Body of pancreas (tissue), 4 donors: Measurements from ENCODE around the gene ANKRD18A. TPM values are rescaled to one million over a fixed set of nuclear protein-coding genes. Genes with fewer than 3 reads are reported as not detected.

Experiments
- ATAC-seq: fragments of 150-250 bp; one replicate; pipeline ENCODE4 v1.9.1; 2016
- DNase-seq, 4 donors: peaks; one replicate each; pipeline ENCODE4 v3.0.0-alpha.2; 2019
- H3K27ac ChIP-seq, 4 donors: fragments of 200-600 bp; sonication (generic); 1 replicate in 3 of 4; 2 replicates in 1 of 4; pipeline versions ENCODE4 v1.5.1 to v1.6.1; 2016 to 2019; ENCODE audit warnings: mild to moderate bottlenecking in 1 of 4, mixed read lengths in 1 of 4, moderate library complexity in 1 of 4
- H3K27me3 ChIP-seq, 2 donors: fragments of 200-600 bp; sonication (generic); one replicate each; pipeline ENCODE4 v1.6.0; 2016; ENCODE audit warnings: mild to moderate bottlenecking in 1 of 2
- H3K36me3 ChIP-seq, 2 donors: fragments of 200-600 bp; sonication (generic); replicated peaks in 1 of 2; 2 replicates each; pipeline ENCODE4 v1.5.1; 2016; ENCODE audit warnings: low read depth in 2 of 2; ENCODE audit not compliant: insufficient read depth in 1 of 2
- H3K4me1 ChIP-seq: fragments of 200-600 bp; sonication (generic); one replicate; pipeline ENCODE4 v1.6.0; 2016
- H3K4me3 ChIP-seq, 2 donors: fragments of 200-600 bp; sonication (generic); 1 replicate in 1 of 2; 2 replicates in 1 of 2; pipeline ENCODE4 v1.5.1; 2016 to 2019
- H3K9me3 ChIP-seq, 3 donors: fragments of 200-600 bp; sonication (generic); 1 replicate in 2 of 3; 2 replicates in 1 of 3; pipeline ENCODE4 v1.5.1; 2016
- POLR2A ChIP-seq, 3 donors: fragments of 450-650 bp; IDR thresholded peaks; one replicate each; pipeline ENCODE4 v1.6.1; 2016; ENCODE audit warnings: antibody characterized with exemption in 3 of 3, mild to moderate bottlenecking in 2 of 3
- WGBS, 2 donors: methylation state at CpG; one replicate each; pipeline ENCODE4 v1.1.5; 2017; 5-methylcytosine and 5-hydroxymethylcytosine counted together
- intact Hi-C: fragments of 100-400 bp; cut with DNase I; formaldehyde crosslinking; loops from one replicate; pipeline ENCODE4 v1.15.1; 2023
- total RNA-seq, 2 donors: library from RNA; depleted of rRNA; stranded (reverse); fragments of >200 nt; gene quantifications; one replicate each; pipeline ENCODE4 v1.1.0, GENCODE V29; 2016
- TF ChIP-seq, protein P1 (sequence below), 7 experiments: fragments of 450-650 bp in 4 of 7; fragments of 200-600 bp in 3 of 7; sonication (generic) in 3 of 7; IDR thresholded peaks; one replicate each; pipeline ENCODE4 v1.5.1; 2016 to 2019; ENCODE audit warnings: antibody characterized with exemption in 7 of 7

Gene ANKRD18A
- total RNA-seq, 2 donors from 2014 or later, result 6.5 to 23.1 TPM

- ATAC-seq, result no peak
- no peak for DNase-seq
- TF ChIP-seq, protein P1, sequence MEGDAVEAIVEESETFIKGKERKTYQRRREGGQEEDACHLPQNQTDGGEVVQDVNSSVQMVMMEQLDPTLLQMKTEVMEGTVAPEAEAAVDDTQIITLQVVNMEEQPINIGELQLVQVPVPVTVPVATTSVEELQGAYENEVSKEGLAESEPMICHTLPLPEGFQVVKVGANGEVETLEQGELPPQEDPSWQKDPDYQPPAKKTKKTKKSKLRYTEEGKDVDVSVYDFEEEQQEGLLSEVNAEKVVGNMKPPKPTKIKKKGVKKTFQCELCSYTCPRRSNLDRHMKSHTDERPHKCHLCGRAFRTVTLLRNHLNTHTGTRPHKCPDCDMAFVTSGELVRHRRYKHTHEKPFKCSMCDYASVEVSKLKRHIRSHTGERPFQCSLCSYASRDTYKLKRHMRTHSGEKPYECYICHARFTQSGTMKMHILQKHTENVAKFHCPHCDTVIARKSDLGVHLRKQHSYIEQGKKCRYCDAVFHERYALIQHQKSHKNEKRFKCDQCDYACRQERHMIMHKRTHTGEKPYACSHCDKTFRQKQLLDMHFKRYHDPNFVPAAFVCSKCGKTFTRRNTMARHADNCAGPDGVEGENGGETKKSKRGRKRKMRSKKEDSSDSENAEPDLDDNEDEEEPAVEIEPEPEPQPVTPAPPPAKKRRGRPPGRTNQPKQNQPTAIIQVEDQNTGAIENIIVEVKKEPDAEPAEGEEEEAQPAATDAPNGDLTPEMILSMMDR (IDR thresholded peaks at IDR 0.05), result no peak
- TF ChIP-seq POLR2A (IDR thresholded peaks at IDR 0.05), result no peak
- intact Hi-C loops, result no loop called here
- Histone ChIP-seq H3K4me1 (peaks cover 17% of the 10 kb centered on the region), H3K27ac (no peak overlapping the region), H3K27me3 (no peaks in the 10 kb centered on the region), H3K9me3 (no peaks in the 10 kb centered on the region), H3K4me3 (no peak overlapping the region), H3K36me3 (no peaks in the 10 kb centered on the region)
- WGBS, 2 donors, result 83 to 86% methylated on average over 2 of the region's 2 CpGs
These were observed 5.6 kb upstream of the ANKRD18A start for GRCh38 chr9:38626006-38626405.

DNA sequence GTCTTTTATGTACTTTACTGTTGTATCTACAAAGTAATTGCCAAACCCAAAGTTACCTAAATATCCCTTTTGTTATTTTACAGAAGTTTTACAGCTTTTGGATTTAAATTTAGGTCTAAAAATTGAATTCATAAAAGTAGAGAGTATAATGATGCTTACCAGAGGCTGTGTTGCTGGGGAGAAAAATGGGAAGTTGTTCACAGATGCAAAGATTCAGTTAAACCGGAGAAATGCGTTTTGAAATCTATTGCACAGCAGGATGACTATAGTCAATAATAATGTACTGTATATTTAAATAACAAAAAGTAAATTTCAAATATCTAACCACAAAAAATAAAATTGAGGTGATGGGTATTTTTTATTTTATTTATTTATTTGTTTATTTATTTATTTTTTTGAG, 2.6 kb upstream of the ANKRD18A start:
- DNase-seq (no peak), ATAC-seq (no peak)
- 75 to 79% methylated on average over 2 of the region's 2 CpGs for whole genome bisulfite sequencing, 2 donors
- no peaks in the 10 kb centered on the region for H3K36me3 ChIP-seq
- TF ChIP-seq, protein P1 (IDR thresholded peaks at IDR 0.05), result no peak
- TF ChIP-seq POLR2A (IDR thresholded peaks at IDR 0.05), result no peak
- no peak overlapping the region for H3K27ac ChIP-seq
- H3K27me3 ChIP-seq, result no peaks in the 10 kb centered on the region
- no peaks in the 10 kb centered on the region for H3K9me3 ChIP-seq
- H3K4me3 ChIP-seq, result no peak overlapping the region
- peaks cover 28% of the 10 kb centered on the region for H3K4me1 ChIP-seq
- intact Hi-C loops, result no loop called here

DNA sequence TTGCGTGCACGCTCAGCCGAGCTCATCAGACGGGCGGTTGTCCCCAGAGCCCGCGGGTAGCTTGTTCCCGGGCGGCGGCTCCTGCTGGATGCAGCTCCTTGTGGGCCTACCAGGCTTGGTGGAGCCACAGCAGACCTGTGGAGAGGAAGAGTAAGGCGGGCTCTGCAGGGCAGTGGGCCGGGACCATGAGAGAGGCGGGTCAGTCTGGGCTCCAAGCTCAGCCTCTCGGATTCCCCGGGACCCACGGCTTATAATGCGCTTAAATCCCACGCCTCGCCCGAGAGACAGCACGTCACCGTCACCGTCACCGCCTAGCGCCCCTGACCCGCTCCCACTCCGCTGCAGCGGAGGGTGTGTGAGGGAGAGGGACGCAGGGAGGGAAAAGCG, 1.9 kb upstream of the ANKRD18A start:
- Histone ChIP-seq H3K4me3 (peak overlapping the region in 1 of 2 donors; percentile 62), H3K4me1 (peaks cover 28% of the 10 kb centered on the region), H3K27me3 (no peaks in the 10 kb centered on the region), H3K36me3 (no peaks in the 10 kb centered on the region), H3K9me3 (no peaks in the 10 kb centered on the region), H3K27ac (peak overlapping the region; percentile 68 to 95 (median 88))
- DNase-seq, result peak; percentile 46 to 61 (median 52)
- no peak for ATAC-seq
- peak in 2 of 3 donors; percentile 30 to 41 for TF ChIP-seq POLR2A (IDR thresholded peaks at IDR 0.05)
- TF ChIP-seq, protein P1 (IDR thresholded peaks at IDR 0.05), result no peak
- WGBS, 2 donors, result 10 to 17% methylated on average over 18 to 30 of the region's 30 CpGs
- intact Hi-C loops, result no loop called here

- H3K9me3 ChIP-seq, result no peaks in the 10 kb centered on the region
- intact Hi-C loops, result no loop called here
- no peaks in the 10 kb centered on the region for H3K36me3 ChIP-seq
- peak overlapping the region; percentile 29 to 62 for H3K4me3 ChIP-seq
- peak overlapping the region; percentile 68 to 95 (median 88) for H3K27ac ChIP-seq
- peak; percentile 22 for ATAC-seq
- H3K4me1 ChIP-seq, result peaks cover 28% of the 10 kb centered on the region
- peak; percentile 44 to 60 (median 47) for DNase-seq
- no peak for TF ChIP-seq POLR2A (IDR thresholded peaks at IDR 0.05)
- TF ChIP-seq, protein P1 (IDR thresholded peaks at IDR 0.05), result no peak
- H3K27me3 ChIP-seq, result no peaks in the 10 kb centered on the region
- 2% methylated on average over 59 of the region's 67 CpGs; no CpG with 5 or more reads in 1 of the 2 donors for WGBS, 2 donors
These were observed 1.3 kb upstream of the ANKRD18A start for GRCh38 chr9:38621434-38622287.
